NOMO-1 (cell line): Measurements from ENCODE around the gene TRIOBP.

Experiments
- DNase-seq, 2 experiments: peaks; one replicate each; lab custom pipeline; 2025; ENCODE audit not compliant: unreplicated experiment in 2 of 2; lab: John Stamatoyannopoulos, UW

TRIOBP gene

GRCh38 chr22:37748659-37749058, 51.8 kb downstream of the TRIOBP start:
- no peak for DNase-seq

- no peak for DNase-seq
Measured at GRCh38 chr22:37749226-37749625, 52.4 kb downstream of the TRIOBP start.

- no peak for DNase-seq
Measured at GRCh38 chr22:37749831-37750595, 53.2 kb downstream of the TRIOBP start.

- DNase-seq, result no peak
Measured at GRCh38 chr22:37750596-37751162, 53.8 kb downstream of the TRIOBP start.

GRCh38 chr22:37751449-37752188, 54.8 kb downstream of the TRIOBP start:
- no peak for DNase-seq

GRCh38 chr22:37752189-37753087, 55.6 kb downstream of the TRIOBP start:
- DNase-seq, result no peak

GRCh38 chr22:37753746-37754145, 56.9 kb downstream of the TRIOBP start:
- no peak for DNase-seq

- no peak for DNase-seq
Measured at GRCh38 chr22:37757663-37758062, 60.8 kb downstream of the TRIOBP start.

- no peak for DNase-seq
Measured at GRCh38 chr22:37758694-37759093, 61.8 kb downstream of the TRIOBP start.

- DNase-seq, result no peak
Measured at GRCh38 chr22:37759281-37759680, 62.4 kb downstream of the TRIOBP start.

GRCh38 chr22:37760152-37760551, 63.3 kb downstream of the TRIOBP start:
- DNase-seq, result no peak

- DNase-seq, result no peak
Measured at GRCh38 chr22:37762389-37762836, 65.6 kb downstream of the TRIOBP start.

GRCh38 chr22:37763012-37763411, 66.2 kb downstream of the TRIOBP start:
- no peak for DNase-seq

- DNase-seq, result no peak
Measured at GRCh38 chr22:37763652-37764051, 66.8 kb downstream of the TRIOBP start.

- DNase-seq, result no peak
Measured at GRCh38 chr22:37764622-37765021, 67.8 kb downstream of the TRIOBP start.

- DNase-seq, result no peak
Measured at GRCh38 chr22:37765498-37765897, 68.7 kb downstream of the TRIOBP start.

GRCh38 chr22:37765953-37766576, 69.2 kb downstream of the TRIOBP start:
- DNase-seq, result no peak

GRCh38 chr22:37768273-37768672, 71.4 kb downstream of the TRIOBP start:
- no peak for DNase-seq

GRCh38 chr22:37769056-37769455, 72.2 kb downstream of the TRIOBP start:
- DNase-seq, result no peak

GRCh38 chr22:37771081-37771480, 74.2 kb downstream of the TRIOBP start:
- DNase-seq, result no peak
